ENCODE data around the gene AKR7A2.
"Not testable (repeated sequence)": the region's sequence is repeated elsewhere in the genome, so short reads cannot be mapped to it uniquely, and the experiment has no call there.

AKR7A2 gene

DNA sequence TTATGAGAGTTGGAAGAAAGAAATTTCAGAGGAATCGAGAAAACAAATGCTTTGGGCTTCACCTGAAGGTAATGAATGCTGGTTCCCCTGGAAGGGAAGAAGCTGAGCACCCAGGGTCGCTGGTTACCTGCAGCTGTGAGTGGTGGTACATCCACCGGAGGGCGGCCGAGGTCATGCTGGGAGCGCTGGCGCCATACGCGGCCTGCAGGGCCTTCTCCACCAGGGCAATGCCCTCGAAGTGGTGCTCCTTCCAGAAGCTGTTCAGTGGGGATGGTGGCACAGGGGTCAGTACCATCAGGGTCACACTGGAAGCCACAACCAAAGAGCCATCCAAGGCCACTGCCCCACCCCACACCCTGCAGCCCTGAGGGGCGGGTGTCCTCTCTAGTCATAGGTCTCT lies 43.5 kb downstream of the AKR7A2 start:
- in situ Hi-C loops (cut with MboI; ENCODE audit: low sequenced_read_pairs), result no loop called here

- in situ Hi-C loops (cut with MboI; ENCODE audit: low sequenced_read_pairs), result no loop called here
Observed at GRCh38 chr1:19262744-19263143, 49.2 kb downstream of the AKR7A2 start.

DNA sequence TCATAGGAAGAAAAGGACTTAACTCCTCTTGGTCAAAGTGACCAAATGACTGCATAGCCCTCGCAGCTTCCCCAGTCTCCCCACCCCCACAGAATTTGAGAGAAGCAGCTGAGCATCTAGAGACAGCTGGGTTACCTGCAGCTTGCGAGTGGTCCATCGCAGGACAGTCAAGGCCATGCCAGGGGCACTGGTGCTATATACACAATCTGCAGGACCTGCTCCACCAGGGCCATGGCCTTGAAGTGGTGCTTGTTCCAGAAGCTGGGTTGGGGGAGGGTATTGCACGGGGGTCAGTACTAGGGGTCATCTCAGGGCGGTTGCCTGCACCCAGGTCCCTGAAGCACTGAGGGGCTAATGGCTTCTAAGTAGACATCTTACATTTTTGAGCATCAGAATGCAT lies 49.9 kb downstream of the AKR7A2 start:
- in situ Hi-C loops (cut with MboI; ENCODE audit: low sequenced_read_pairs), result no loop called here

- in situ Hi-C loops (cut with MboI; ENCODE audit: low sequenced_read_pairs), result no loop called here
Observed at GRCh38 chr1:19260211-19261138, 51.5 kb downstream of the AKR7A2 start.

GRCh38 chr1:19258353-19258752 lies 53.6 kb downstream of the AKR7A2 start:
- in situ Hi-C loops (cut with MboI; ENCODE audit: low sequenced_read_pairs), result no loop called here

DNA sequence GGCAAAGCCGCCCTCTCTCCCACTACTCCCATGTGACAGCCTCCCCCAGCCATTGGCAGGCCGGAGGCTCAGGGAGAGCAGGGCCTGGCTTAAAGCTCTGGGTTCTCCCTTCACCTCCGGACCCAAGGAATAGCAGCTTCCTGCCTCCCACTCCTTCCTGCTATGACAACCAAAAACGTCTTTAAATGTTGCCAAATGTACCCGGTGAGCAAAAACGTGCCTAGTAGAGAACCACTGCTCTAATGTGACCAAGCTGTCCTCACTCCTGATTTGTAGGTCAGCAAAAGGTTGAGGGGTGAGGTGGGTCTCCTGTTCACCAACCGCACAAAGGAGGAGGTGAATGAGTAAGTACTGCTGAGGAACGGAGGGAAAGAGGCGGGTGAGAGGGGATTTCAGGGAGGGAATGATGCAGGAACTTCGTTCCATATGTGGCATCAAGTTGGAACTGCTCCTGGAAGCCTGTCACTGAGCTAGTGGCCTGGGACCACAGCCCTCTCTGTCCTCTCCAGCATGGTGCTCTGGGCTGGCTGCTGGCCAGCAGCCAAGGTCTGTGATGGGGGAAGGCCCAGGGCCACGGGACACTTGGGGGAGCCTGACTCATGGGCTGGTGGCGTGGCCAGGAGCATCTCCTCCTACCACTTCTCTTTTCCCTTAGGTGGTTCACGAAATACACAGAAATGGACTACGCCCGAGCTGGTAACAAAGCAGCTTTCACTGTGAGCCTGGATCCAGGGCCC lies 54.6 kb downstream of the AKR7A2 start:
- in situ Hi-C loops (cut with MboI; ENCODE audit: low sequenced_read_pairs), result no loop called here

DNA sequence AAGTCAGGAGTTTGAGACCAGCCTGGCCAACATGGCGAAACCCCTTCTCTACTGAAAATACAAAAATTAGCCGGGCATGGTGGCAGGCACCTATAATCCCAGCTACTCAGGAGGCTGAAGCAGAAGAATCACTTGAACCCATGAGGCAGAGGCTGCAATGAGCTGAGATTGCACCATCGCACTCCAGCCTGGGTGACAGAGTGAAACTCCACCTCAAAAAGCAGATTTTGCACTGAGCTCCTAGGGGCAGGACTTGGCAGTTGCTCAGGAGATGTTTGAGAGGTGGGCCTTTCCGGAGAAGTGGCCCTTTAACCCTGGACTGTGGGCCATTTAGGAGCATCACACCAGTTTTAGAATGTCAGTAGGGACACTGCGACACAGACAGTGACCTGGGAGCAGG lies 55.6 kb downstream of the AKR7A2 start:
- in situ Hi-C loops (cut with MboI; ENCODE audit: low sequenced_read_pairs), result not testable (repeated sequence)

DNA sequence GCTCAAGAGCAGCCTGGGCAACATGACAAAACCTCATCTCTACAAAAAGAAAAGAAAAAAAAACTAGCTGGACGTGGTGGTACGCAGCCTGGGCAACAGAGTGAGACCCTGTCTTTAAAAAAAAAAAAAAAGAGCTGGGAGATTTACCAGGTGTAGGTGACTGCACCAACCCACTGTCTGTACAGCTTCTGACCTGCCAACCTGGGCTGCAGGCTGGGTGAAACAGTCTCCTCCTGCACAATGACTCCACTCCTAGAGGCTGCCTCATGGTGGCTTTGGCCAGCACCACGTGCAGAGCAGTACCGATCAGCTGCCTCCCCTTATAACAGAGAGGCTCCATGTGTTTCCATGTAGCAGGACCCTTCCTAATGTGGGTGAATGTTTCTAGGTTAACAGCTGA lies 56.7 kb downstream of the AKR7A2 start:
- in situ Hi-C loops (cut with MboI; ENCODE audit: low sequenced_read_pairs), result no loop called here

DNA sequence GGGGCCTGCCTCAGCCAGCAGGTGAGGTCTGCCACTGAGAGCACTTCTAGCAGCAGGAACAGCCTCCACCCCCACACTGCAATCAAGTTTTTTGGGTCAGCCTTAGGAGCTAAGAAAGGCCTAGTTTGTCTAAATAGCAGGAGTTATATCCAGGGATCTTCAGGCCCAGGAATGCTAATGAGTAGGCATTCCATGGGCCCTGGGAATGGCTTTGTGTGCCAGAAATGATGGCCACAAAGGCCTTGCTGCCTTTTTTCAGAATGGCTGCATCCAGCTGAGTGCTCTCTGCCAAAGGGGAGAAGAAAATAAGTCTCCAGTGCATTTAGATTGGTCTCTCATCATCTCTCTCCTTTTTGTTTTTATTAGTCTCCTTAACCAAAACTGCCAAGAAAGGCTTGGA lies 57.5 kb downstream of the AKR7A2 start:
- in situ Hi-C loops (cut with MboI; ENCODE audit: low sequenced_read_pairs), result no loop called here
